ENCODE measurements around the gene SYK.
"Not testable (repeated sequence)": the region's sequence is repeated elsewhere in the genome, so short reads cannot be mapped to it uniquely, and the experiment has no call there.

DNA sequence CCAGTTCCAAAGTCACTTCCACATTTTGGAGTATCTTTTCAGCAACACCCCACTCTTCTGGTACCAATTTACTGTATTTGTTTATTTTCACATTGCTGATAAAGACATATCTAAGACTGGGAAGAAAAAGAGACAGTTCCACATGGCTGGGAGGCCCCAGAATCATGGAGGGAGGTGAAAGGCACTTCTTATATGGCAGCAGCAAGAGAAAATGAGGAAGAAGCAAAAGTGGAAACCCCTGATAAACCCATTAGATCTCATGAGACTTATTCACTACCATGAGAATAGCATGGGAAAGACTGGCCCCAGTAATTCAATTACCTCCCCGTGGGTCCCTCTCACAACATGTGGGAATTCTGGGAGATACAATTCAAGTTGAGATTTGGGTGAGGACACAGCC is 19.6 kb downstream of the SYK start:
- TF ChIP-seq, protein P1, sequence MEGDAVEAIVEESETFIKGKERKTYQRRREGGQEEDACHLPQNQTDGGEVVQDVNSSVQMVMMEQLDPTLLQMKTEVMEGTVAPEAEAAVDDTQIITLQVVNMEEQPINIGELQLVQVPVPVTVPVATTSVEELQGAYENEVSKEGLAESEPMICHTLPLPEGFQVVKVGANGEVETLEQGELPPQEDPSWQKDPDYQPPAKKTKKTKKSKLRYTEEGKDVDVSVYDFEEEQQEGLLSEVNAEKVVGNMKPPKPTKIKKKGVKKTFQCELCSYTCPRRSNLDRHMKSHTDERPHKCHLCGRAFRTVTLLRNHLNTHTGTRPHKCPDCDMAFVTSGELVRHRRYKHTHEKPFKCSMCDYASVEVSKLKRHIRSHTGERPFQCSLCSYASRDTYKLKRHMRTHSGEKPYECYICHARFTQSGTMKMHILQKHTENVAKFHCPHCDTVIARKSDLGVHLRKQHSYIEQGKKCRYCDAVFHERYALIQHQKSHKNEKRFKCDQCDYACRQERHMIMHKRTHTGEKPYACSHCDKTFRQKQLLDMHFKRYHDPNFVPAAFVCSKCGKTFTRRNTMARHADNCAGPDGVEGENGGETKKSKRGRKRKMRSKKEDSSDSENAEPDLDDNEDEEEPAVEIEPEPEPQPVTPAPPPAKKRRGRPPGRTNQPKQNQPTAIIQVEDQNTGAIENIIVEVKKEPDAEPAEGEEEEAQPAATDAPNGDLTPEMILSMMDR (IDR thresholded peaks at IDR 0.05) = not testable (repeated sequence)
- not testable (repeated sequence) for TF ChIP-seq POLR2A (IDR thresholded peaks at IDR 0.05)
